Loucy (cell line): ENCODE measurements around the gene TJAP1.

Experiments used
- H2AFZ ChIP-seq: fragments of 200-600 bp; sonication (generic); 2 replicates; pipeline ENCODE4 v1.6.0; 2016; ENCODE audit warnings: antibody characterized with exemption, mild to moderate bottlenecking, low read length, moderate library complexity
- H3F3A ChIP-seq: fragments of 200-600 bp; 2 replicates; pipeline ENCODE4 v1.6.0; 2016; ENCODE audit warnings: antibody characterized with exemption, low read depth, mild to moderate bottlenecking
- H3K27me3 ChIP-seq: fragments of 200-600 bp; sonication (generic); 2 replicates; pipeline ENCODE4 v1.6.1; 2014; ENCODE audit warnings: low read length, mild to moderate bottlenecking; ENCODE audit not compliant: insufficient read depth, poor library complexity, severe bottlenecking
- H3K36me3 ChIP-seq: fragments of 200-600 bp; sonication (generic); 2 replicates; pipeline ENCODE4 v1.6.1; 2016; ENCODE audit warnings: low read length; ENCODE audit not compliant: insufficient read depth
- H3K4me1 ChIP-seq: fragments of 200-600 bp; sonication (generic); 2 replicates; pipeline ENCODE4 v1.5.1; 2014; ENCODE audit warnings: low read length, mild to moderate bottlenecking; ENCODE audit not compliant: insufficient read depth, poor library complexity, severe bottlenecking
- H3K4me2 ChIP-seq: fragments of 200-600 bp; sonication (generic); 2 replicates; pipeline ENCODE4 v1.6.0; 2014; ENCODE audit warnings: antibody characterized with exemption, low read length, low read depth, mild to moderate bottlenecking; ENCODE audit not compliant: poor library complexity, severe bottlenecking
- H3K4me3 ChIP-seq: fragments of 200-600 bp; sonication (generic); 2 replicates; pipeline ENCODE4 v1.5.1; 2014; ENCODE audit warnings: low read length, mild to moderate bottlenecking, mixed read lengths; ENCODE audit not compliant: poor library complexity, severe bottlenecking
- H3K79me2 ChIP-seq: fragments of 200-600 bp; sonication (generic); 2 replicates; pipeline ENCODE4 v1.6.1; 2014; ENCODE audit warnings: low read length; ENCODE audit not compliant: insufficient read depth
- H3K9ac ChIP-seq: fragments of 200-600 bp; sonication (generic); 2 replicates; pipeline ENCODE4 v1.6.0; 2014; ENCODE audit warnings: mild to moderate bottlenecking, low read depth, low read length, moderate library complexity; ENCODE audit not compliant: poor library complexity, severe bottlenecking
- H3K9me2 ChIP-seq: fragments of 200-600 bp; sonication (generic); replicated peaks from 2 replicates; pipeline ENCODE4 v1.6.1; 2016; ENCODE audit warnings: low read depth, low read length, mixed read lengths
- H3K9me3 ChIP-seq: fragments of 200-600 bp; sonication (generic); 2 replicates; pipeline ENCODE4 v1.6.1; 2014; ENCODE audit warnings: mild to moderate bottlenecking, antibody characterized with exemption, low read length, low read depth; ENCODE audit not compliant: insufficient read depth
- H4K20me1 ChIP-seq: fragments of 200-600 bp; sonication (generic); 2 replicates; pipeline ENCODE4 v1.6.0; 2014; ENCODE audit warnings: antibody characterized with exemption, low read length, mild to moderate bottlenecking; ENCODE audit not compliant: insufficient read depth, poor library complexity, severe bottlenecking
- CTCF ChIP-seq: fragments of 200-600 bp; sonication (generic); conservative IDR thresholded peaks from 2 replicates; pipeline ENCODE4 v1.5.1; 2014; ENCODE audit warnings: mild to moderate bottlenecking, antibody characterized with exemption, low read length
- EZH2phosphoT487 ChIP-seq: fragments of 200-600 bp; IDR thresholded peaks from 2 replicates; pipeline ENCODE4 v1.6.1; 2018; ENCODE audit warnings: antibody characterized with exemption, mild to moderate bottlenecking, moderate library complexity, borderline replicate concordance

Gene TJAP1

GRCh38 chr6:43476746-43477145 is 624 bp upstream of the TJAP1 start:
- Histone ChIP-seq H3K4me1 (peaks cover 32% of the 10 kb centered on the region), H4K20me1 (peaks cover 4% of the 10 kb centered on the region), H3K27me3 (no peaks in the 10 kb centered on the region), H3K36me3 (no peaks in the 10 kb centered on the region), H2AFZ (peak overlapping the region; percentile 95), H3K9ac (peak overlapping the region; percentile 93), H3K9me3 (no peaks in the 10 kb centered on the region), H3K9me2 (no peaks in the 10 kb centered on the region), H3K4me3 (peak overlapping the region; percentile 93), H3K4me2 (peak overlapping the region; percentile 84), H3F3A (no peaks in the 10 kb centered on the region), H3K79me2 (peaks cover 30% of the 10 kb centered on the region)
- TF ChIP-seq CTCF (no peak), EZH2phosphoT487 (no peak)

- peaks cover 36% of the 10 kb centered on the region for H3K79me2 ChIP-seq
- H2AFZ ChIP-seq, result peak overlapping the region; percentile 95
Measured at GRCh38 chr6:43478008-43478372, 620 bp downstream of the TJAP1 start.

GRCh38 chr6:43481075-43481474 is 3.7 kb downstream of the TJAP1 start:
- Histone ChIP-seq H3K4me1 (peaks cover 34% of the 10 kb centered on the region), H3K4me2 (peak overlapping the region; percentile 84), H3K36me3 (no peaks in the 10 kb centered on the region), H3K9me3 (no peaks in the 10 kb centered on the region), H2AFZ (no peak overlapping the region), H3K79me2 (peaks cover 36% of the 10 kb centered on the region), H3K4me3 (no peak overlapping the region), H3K9ac (no peak overlapping the region), H4K20me1 (peaks cover 4% of the 10 kb centered on the region), H3F3A (no peaks in the 10 kb centered on the region), H3K9me2 (no peaks in the 10 kb centered on the region), H3K27me3 (no peaks in the 10 kb centered on the region)
- TF ChIP-seq EZH2phosphoT487, result no peak
- no peak for TF ChIP-seq CTCF

More at GRCh38 chr6:43478008-43478372, 620 bp downstream of the TJAP1 start:
- H3K4me1 ChIP-seq, result peaks cover 34% of the 10 kb centered on the region
- no peaks in the 10 kb centered on the region for H3K9me3 ChIP-seq
- H3F3A ChIP-seq, result no peaks in the 10 kb centered on the region
- peak overlapping the region; percentile 93 for H3K4me3 ChIP-seq
- peak overlapping the region; percentile 93 for H3K9ac ChIP-seq
- no peaks in the 10 kb centered on the region for H3K27me3 ChIP-seq
- peak overlapping the region; percentile 84 for H3K4me2 ChIP-seq
- no peak for TF ChIP-seq CTCF
- no peak for TF ChIP-seq EZH2phosphoT487
- no peaks in the 10 kb centered on the region for H3K36me3 ChIP-seq
- H3K9me2 ChIP-seq, result no peaks in the 10 kb centered on the region
- peaks cover 4% of the 10 kb centered on the region for H4K20me1 ChIP-seq
